HG03571 (cell line): ENCODE results near the gene GZMB.
"Not testable (repeated sequence)": the region's sequence is repeated elsewhere in the genome, so short reads cannot be mapped to it uniquely, and the experiment has no call there.

Experiments used
- ATAC-seq: cut with Tn5 transposase; IDR thresholded peaks from one replicate; pipeline ENCODE4 v1.9.1; 2021; ENCODE audit not compliant: unreplicated experiment

Gene GZMB

DNA sequence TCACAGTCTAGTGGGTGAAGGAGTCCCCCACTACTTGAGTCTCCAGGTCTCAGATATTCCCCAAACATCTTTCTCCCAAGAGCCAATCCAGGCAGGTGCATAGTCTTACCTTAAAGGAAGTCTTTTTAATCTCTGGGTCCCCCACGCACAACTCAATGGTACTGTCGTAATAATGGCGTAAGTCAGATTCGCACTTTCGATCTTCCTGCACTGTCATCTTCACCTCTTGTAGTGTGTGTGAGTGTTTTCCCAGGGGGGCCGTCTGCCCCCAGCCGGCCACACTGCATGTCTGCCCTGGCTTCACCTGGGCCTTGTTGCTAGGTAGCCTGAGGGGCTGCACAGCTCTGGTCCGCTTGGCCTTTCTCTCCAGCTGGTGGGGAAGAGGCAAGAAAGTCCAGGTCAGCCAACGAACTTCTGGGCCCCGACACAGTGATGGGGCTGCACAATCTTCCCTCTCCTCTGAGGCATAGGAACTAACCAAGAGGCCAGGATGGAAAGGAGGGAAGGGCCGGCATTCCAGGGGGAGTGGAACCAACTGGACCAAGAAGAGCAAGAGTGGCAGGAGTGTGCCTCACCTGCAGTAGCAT lies 2.1 kb downstream of the GZMB start:
- ATAC-seq, result no peak

DNA sequence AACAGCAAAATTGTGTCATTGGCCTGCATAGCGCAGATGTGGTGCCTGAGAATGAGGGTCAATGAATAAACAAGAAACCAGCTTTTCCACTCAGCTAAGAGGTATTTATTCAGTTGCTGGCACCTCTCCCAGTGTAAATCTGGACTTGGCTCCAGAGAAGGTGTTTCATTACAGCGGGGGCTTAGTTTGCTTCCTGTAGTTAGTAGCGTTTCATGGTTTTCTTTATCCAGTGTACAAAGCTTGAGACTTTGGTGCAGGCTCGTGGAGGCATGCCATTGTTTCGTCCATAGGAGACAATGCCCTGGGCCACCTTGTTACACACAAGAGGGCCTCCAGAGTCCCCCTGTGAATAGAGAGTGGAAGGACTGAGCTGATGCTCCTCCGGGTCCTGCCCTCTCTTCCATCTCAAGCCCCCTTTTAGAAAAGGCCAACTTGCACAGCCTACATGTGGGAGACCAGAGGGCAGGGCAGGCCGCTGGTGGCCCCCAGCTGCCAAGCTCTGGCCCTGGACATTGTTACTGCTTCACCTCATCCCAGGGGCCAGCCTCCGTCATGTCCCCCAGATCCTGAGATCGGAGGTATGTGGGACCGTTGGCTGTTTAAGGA lies 3.0 kb downstream of the GZMB start:
- no peak for ATAC-seq

DNA sequence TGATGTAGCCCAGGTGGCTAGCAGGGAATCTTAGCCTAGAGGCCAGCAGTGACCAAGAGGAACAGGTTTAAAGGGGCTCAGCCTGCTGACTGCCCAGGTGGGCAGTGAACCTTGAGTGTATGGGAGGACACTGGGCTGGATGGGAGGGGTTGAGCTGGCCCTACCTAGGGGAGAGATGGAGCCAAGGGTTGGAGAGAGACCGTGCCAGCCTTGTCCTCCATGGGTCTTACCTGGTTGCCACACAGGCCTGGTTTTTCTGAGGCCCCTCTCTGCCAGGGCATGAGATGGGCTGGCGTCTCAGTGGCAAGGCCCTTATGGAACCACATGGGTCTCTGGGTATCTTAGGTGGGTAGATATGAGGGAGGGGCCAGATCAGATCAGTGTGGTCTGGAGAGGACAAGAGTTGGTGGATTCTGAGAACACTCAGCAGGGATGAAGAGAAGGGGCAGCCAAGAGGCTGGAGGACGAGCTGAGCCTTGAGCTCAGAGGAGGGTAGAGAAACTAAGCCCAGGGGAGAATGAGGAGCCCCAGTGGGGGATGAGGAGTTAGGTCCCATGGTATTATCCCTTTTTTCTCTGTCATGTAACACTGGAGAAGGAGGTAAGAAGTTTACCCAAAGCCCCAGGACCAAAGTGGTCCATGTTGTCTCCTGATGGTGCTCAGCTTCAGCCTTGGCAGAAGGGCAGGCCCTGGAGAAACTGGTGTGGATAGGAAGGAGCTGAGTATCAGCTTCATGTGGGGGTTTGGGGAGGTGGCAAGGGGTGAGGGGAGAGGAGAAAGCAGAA lies 3.7 kb downstream of the GZMB start:
- no peak for ATAC-seq

DNA sequence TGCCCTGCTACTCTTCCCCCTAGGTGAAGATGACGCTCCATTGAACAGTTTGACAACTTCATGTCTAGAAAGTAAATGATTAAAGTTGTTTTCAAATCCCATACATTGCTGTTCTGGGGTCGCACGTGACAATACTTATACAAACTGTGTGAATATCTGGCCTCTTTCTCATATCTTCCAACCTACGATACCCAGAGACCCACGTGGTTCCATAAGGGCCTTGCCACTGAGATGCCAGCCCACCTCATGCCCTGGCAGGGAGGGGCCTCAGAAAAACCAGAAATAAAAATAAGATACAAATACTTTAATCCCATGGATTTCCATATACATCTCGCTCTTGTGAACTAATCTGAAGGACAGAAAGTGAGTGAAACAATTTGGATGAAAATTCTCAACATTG lies 4.5 kb downstream of the GZMB start:
- no peak for ATAC-seq

DNA sequence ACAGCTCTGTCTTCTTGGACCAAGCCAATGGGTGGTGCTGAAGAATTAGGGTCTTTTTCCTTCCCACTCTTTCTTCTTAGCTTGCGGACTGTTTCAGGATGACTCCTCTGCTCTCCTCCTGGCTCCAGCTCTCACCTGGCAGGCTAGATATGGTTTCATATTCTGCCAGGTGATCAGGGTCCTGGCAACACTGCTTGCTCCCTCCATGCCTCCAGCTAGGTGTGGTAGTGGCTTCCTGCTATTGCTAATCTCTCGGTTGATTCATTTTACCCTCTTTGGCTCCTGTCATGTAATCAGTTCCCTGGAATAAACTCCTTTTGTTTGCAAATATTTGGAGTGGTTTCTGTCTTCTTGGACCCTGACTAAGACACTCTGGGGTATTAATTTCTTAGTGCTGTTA lies 20.2 kb downstream of the GZMB start:
- no peak for ATAC-seq

DNA sequence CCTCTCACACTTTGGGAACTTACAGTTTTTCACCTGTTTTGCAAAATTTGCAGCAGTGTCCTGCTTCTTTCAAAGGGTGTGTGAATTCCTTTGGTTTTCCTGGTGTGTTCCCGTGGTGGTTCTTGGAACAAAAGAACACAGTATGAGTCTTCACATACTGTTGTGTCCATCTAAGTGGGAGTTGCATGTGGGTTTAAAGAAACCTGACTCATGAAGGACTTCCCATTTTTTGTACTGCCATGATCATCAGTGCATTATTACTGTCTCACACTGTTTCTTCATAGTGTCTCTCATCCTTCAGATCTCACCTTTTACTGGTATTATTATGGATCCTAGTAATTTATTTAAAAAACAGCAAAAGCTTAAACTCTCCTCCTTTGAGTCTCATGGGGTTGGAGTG lies 20.7 kb downstream of the GZMB start:
- no peak for ATAC-seq

DNA sequence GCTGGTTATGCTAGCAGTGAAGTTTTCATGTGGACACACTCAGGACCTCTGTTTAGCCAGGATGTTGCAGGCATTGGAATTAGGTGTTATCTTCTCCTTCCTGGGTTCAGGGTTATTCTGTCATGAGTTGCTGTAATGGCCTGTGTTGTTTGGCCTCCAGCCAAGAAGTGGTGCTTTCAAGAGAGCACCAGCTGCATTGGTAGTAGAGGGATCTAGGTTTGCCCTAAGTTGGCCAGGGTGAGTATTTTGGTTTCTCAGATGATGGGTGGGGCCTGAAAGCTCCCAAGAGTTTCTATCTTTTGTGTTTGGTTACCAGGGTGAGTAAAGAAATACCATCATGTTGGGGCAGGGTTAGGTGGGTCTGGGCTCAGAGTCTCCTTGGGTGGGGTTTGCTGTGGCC lies 21.8 kb downstream of the GZMB start:
- ATAC-seq, result no peak

DNA sequence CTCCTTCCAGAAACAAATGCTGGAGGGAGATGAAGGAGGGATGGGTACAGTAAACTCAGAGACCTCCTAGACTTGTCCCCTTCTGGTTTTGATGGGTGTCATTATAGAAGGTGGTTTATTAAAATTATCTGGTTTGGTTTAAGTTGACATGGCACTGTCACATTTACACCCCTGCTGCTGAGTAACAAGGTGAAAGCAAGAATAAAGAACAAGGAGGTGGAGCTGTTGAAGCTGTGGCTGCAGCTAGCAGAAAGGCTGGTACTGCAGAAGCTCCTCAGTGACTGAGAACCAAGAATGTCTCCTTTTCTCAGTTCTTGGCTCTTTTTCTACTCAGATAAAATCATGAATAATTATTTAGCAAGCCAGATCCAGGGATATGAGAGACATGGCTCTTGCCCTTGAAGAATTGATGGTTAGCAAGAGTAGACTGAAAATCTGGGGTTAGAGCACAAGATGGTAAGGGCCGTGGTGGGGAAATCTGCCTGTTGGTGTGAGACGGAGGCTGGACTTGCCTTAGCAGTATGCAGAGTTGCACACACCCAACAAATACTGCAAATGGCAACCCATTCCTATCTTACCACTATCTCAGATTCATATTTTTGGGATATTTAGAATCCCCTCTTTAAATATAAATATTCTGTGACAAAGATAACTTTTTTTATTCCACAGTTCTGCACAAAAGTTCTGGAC lies 24.2 kb downstream of the GZMB start, which contains the start of gene GZMH:
Gene GZMH, minus strand, starts transcription at position 31 of the 690 bp plus-strand sequence. CDS start 72 bp downstream, outside the sequence.
- no peak for ATAC-seq

DNA sequence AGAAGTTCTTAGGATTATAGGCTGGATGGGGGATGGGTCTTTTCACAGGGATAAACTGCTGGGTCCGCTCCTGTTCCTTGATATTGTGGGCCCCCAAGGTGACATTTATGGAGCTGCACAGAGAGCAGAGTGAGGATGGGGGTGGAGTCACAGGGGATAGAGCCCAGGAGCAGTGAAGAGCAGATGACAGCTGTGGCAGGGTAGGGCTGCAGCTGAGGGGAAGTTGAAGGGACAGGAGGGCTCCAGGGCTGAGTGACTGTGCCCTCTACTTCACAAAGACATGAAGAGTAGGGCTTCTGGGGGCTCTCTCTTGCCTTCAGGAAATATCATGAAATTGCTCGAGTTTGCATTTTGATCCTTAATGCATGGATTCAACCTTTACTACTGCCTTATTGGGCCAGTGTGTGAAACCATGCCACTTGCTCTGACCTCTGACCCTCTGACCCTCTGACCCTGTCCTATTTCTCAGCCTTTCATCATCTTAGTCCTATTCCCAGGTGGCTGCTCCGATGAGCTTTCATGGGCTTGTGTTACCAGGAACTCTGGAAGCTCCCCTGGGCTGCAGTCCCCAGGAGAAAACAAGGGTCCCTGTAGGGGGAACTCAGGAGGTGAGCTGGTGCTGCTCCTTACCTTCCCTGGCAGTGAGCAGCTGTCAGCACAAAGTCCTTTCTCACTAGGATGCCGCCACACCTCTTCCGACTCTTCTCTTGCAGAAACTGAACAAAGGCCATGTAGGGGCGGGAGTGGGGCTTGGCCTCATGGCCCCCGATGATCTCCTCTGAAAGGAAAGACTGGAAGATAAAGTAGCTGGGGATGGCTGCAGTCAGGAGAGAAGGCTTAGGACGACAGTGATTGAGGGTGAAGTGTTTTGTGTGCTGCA lies 26.1 kb downstream of the GZMB start:
- ATAC-seq, result no peak

DNA sequence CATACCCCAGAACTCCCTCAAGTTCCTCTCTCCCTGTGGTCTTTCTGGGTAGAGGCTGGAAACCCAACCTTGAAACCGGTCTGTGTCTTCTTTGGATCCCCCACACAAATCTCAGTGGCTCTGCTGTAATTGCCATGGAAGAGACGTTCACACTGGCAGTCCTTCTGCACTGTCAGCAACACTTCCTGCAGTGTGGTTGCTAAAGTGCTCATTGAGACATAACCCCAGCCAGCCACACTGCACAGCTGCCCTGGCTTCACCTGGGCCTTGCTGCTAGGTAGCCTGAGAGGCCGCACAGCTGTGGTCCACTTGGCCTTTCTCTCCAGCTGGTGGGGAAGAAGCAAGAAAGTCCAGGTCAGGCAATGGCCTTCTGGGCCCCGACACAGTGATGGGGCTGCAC lies 26.9 kb downstream of the GZMB start:
- no peak for ATAC-seq

DNA sequence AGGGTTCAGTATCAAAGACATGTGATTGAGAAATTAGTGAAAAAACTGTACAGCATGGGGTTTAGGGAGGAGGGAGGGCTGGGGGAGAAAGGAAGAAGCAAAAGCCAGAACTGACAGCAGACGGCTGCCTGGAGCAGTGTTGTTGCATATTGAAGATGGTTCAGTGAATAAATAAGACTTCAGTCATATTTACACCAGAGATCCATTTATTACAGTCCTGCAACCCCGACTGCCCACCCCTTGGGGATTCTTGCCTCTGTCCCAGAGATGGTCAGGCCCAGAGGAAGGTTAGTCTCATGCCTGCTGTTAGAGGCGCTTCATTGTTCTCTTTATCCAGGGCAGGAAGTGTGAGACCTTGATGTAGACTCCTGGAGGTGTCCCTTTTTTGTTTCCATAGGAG lies 27.7 kb downstream of the GZMB start:
- no peak for ATAC-seq

DNA sequence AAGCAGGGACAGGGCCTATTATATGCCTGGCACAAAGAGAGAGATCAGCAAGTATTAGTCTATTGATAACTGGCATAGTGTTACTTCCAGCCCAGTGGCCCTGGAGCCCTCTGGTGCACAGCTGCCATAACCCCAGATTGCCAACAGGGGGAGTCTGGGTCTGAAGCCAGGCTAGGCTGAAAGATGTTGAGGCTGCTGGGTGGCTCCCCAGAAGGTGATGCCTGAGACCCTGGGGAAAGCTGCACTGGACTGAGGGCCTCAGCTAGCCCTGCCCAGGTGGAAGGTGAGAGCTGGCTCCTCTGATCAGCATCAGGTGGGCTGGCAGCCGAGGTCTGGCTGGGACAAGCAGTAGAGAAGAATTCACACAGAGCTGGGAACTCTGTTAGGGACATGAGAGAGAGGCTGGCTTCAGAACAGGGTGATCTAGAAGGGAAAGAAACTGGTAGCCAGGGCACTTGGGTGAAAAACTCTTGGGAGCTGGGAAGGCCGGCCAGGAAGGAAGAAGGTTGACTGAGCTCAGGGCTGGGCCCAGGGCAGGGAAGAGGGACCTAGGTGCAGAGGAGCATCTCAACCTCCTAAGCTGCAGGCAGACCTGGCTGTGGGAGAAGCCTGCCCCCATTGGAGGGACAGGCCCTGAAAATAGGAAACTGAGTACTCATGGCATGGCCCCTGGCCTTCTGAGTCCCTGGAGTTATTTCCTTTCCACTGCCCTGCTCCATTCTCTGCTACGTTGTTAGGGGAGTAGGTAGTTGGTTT lies 28.4 kb downstream of the GZMB start:
- peak; percentile 72 for ATAC-seq

DNA sequence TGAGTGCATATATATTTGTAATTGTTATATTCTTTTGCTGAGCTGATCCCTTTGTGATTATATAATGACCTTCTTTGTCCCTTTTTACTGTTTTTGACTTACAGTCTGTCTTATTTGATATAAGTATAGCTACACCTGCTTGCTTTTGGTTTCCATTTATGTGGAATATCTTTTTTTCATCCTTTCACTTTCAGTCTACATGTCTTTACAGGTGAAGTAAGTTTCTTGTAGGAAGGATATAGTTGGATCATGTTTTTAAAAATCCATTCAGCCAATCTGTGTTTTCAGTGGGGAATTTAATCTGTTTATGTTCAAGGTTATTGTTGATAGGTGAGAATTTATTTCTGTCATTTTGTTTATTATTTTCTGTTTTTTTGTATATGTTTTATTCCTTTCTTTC lies 36.6 kb downstream of the GZMB start:
- no peak for ATAC-seq

DNA sequence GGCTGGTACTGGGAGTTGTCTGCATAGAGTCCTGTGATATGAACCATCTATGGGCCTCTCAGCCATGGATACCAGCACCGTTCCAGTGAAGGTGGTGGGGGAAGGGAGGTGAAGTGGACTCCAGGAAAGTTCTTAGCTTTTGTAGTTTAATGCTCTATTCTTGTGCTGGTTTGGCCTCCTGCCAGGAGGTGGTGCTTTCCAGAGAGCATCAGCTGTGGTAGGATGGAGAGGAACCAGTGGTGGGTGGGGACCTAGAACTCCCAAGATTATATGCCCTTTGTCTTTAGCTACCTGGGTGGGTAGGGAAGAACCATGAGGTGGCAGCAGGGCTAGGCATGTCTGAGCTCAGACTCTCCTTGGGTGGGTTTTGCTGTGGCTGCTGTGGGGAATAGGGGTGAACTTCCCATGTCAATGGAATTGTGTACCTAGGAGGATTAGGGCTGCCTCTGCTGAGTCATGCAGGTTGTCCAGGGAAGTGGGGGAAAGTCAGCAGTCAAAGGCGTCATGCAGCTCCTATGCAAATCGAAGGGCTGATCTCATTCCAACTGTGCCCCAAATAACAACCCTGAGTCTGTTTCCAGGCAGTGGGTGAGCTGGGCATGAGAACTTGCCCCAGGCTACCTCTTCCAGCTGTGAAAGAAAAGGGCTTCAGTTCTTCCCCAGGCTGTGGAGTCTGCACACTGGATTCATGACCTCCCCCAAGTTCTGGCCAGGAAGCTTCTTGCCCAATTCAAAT lies 38.7 kb downstream of the GZMB start:
- no peak for ATAC-seq

DNA sequence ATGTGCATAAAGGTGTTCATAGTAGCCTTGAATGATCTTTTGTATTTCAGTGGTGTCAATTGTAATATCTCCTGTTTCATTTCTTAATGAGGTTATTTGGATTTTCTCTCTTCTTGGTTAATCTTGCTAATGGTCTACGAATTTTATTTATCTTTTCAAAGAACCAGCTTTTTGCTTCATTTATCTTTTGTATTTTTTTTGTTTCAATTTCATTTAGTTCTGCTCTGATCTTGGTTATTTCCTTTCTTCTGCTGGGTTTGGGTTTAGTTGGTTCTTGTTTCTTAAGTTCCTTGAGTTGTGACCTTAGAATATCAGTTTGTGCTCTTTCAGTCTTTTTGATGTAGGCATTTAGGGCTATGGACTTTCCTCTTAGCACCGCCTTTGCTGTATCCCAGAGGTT lies 43.0 kb downstream of the GZMB start:
- not testable (repeated sequence) for ATAC-seq

DNA sequence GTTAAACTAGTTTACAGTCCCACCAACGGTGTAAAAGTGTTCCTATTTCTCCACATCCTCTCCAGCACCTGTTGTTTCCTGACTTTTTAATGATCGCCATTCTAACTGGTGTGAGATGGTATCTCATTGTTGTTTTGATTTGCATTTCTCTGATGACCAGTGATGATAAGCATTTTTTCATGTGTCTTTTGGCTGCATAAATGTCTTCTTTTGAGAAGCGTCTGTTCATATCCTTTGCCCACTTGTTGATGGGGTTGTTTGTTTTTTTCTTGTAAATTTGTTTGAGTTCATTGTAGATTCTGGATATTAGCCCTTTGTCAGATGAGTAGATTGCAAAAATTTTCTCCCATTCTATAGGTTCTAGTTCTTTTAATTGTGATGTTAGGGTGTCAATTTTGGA lies 49.6 kb downstream of the GZMB start:
- ATAC-seq, result not testable (repeated sequence)
